ENCODE data around the gene OSBPL6.

- TF ChIP-seq CTCF (IDR thresholded peaks at IDR 0.05; ENCODE audit: low read depth, low read length) (no peak), POLR2A (IDR thresholded peaks at IDR 0.05; ENCODE audit: extremely low read depth, insufficient read length) (no peak), MYC (IDR thresholded peaks at IDR 0.05; ENCODE audit: low read depth, low read length) (no peak), MAX (IDR thresholded peaks at IDR 0.05; ENCODE audit: low read depth, low read length) (no peak)
These were observed 69.0 kb downstream of the OSBPL6 start for GRCh38 chr2:178263159-178263860.

Measured in NB4 (cell line).